GM12864 (cell line): Measurements from ENCODE around the gene ST7.
"Not testable (repeated sequence)": the region's sequence is repeated elsewhere in the genome, so short reads cannot be mapped to it uniquely, and the experiment has no call there.

Source experiments
- DNase-seq: peaks from one replicate; pipeline ENCODE4 v3.0.0-alpha.2; 2011; ENCODE audit warnings: low read depth
- H3K4me3 ChIP-seq: 2 replicates; pipeline ENCODE4 v1.5.1; 2011; ENCODE audit warnings: mild to moderate bottlenecking, low read depth, low read length, control low read depth
- TF ChIP-seq, protein P1 (sequence below): IDR thresholded peaks from 2 replicates; pipeline ENCODE4 v1.5.1; 2011; ENCODE audit warnings: low read depth, mild to moderate bottlenecking, moderate library complexity, low read length, control low read depth, inconsistent platforms; ENCODE audit errors: missing control alignments

ST7 gene

DNA sequence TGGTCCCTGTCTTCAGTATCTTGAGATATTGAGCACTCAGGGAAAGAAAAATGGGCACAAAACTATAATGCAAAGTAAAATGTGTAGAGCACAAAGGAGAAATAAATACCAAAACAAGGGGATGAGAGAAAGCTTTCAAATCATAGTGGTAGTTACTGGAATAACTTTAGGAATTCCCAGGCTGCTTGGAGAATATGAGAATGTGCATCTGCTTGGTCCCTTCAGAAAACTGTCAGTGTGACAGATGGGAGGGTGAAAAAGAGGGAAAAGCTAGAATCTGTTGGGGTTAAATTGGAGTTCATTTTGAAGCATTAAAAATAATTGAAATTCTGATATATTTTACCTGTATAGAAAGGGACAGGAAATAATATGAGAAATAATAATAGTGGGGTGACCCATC lies 15.3 kb downstream of the ST7 start:
- no peak for DNase-seq
- no peak overlapping the region for H3K4me3 ChIP-seq
- TF ChIP-seq, protein P1, sequence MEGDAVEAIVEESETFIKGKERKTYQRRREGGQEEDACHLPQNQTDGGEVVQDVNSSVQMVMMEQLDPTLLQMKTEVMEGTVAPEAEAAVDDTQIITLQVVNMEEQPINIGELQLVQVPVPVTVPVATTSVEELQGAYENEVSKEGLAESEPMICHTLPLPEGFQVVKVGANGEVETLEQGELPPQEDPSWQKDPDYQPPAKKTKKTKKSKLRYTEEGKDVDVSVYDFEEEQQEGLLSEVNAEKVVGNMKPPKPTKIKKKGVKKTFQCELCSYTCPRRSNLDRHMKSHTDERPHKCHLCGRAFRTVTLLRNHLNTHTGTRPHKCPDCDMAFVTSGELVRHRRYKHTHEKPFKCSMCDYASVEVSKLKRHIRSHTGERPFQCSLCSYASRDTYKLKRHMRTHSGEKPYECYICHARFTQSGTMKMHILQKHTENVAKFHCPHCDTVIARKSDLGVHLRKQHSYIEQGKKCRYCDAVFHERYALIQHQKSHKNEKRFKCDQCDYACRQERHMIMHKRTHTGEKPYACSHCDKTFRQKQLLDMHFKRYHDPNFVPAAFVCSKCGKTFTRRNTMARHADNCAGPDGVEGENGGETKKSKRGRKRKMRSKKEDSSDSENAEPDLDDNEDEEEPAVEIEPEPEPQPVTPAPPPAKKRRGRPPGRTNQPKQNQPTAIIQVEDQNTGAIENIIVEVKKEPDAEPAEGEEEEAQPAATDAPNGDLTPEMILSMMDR, result no peak

DNA sequence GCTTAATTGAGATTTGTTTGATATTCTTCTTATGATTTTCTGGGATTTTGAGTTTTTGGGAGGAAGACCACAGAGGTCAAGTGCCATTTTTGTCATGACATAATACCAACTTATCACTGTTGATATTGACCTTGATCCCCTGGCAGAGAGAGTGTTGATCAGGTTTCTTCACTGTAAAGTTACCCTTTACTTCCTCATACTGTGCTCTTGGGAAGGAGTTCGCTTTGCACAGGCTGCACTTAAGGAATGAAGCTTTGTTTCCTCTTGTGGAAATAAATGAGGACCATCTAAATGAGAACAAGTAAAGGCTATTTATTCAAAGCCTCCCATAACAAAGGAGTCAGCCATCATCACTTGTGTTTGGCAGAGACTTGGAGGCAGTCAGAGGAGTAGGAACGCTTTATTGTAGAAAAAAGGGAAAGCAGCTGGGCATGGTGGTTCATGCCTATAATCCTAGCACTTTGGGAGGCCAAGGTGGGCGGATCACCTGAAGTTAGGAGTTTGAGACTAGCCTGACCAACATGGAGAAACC lies 16.1 kb downstream of the ST7 start:
- TF ChIP-seq, protein P1, result no peak
- DNase-seq, result no peak
- no peak overlapping the region for H3K4me3 ChIP-seq

DNA sequence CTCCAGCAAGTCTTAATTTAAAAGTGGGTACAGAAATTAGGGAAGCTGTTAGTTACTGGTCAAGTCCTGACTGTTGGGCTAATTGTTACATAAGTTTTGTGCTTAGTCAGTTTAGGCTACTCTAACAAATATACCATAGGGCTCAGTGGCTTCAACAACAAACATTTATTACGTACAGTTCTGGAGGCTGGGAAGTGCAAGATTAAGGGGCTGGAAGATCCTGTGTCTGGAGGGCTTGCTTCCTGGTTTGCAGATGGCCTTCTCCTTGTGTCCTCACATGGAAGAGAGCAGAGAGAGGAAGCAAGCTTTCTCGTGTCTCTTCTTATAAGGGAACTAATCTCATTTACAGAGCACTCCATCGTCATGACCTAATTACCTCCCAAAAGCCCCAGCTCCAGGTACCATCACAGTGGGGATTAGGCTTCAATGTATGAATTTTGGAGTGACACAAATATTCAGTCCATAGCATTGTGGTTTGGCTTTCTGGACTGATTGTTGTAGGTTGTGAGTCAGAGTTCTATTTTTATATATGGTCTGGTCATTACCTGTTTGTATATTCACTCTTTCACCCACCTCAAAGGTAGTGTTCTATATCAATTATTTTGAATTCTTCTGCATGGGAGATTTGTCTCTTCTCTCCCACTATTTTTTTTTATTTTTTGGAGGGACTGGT lies 17.1 kb downstream of the ST7 start:
- TF ChIP-seq, protein P1, result no peak
- no peak for DNase-seq
- H3K4me3 ChIP-seq, result no peak overlapping the region; the same call in 1 of the 2 replicates

DNA sequence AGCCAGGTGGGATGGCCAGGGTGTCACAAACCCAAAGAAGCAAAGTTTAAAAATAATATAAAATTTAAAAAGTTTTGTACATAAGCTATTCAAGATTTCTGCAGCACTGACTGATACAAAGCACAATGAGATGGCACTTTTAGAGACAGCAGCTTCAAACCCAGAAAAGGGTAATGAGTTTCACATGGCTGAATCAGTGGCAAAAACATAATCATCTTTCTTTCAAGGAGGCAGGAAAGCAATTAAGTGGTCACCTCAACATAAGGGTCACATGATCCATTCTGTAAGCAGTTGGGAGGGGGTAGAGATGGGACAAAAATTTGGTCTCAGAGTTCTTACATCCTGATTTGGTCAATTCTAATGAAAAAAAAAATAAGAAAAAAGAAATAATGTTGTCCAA lies 17.9 kb downstream of the ST7 start:
- not testable (repeated sequence) for H3K4me3 ChIP-seq, DNase-seq

DNA sequence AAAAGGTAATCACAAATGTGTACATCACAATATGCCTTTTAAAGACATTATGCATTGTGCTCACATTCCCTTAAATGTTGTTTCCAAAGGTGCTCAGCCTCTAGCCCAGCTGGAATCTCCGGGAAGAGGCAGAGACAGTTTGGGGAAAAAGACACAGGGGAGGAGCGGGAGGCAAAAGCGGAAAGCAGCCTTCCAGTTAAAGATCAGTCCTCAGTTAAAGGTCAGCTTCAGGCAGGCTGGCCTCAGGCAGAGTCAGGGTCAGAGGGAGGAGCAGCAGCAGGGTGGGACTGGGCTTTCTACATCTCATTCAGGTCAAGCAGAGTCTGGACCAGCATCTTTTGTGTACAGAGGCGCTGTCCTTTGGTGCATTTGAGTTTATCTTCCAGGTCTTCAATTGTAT lies 18.6 kb downstream of the ST7 start:
- TF ChIP-seq, protein P1, result no peak

DNA sequence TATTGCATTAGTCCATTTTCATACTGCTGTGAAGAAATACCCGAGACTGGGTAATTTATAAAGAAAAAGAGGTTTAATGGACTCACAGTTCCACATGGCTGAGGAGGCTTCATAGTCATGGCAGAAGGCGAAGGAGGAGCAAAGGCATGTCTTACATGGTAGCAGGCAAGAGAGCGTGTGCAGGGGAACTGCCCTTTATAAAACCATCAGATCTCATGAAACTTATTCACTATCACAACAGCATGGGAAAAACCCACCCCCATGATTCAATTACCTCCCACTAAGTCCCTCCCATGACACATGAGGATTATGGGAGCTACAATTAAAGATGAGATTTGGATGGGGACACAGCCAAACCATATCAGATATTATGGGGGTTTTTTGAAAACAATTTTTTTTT lies 21.7 kb downstream of the ST7 start:
- not testable (repeated sequence) for H3K4me3 ChIP-seq, DNase-seq

More for the DNA sequence above, 18.6 kb downstream of the ST7 start:
- no peak overlapping the region for H3K4me3 ChIP-seq
- DNase-seq, result no peak

DNA sequence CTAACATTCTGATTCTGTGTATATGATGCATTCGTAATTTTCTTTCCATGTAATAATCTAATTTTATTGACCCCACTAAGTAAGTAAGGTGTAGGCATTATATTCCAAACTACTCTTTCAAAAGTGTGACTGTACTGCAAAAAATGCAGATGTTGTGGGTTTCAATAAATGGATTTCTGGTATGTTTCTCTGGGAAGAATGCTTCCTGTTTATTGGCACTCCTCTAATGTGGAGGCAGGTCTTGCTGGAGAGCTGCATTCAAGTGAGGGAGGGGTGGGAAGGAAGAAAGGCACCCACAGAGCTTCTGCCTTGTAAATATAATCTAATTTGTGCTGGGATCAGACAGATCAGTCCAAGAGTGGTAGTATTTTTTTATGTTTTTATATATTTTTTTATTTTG lies 23.9 kb downstream of the ST7 start:
- DNase-seq, result no peak
- H3K4me3 ChIP-seq, result no peak overlapping the region
- TF ChIP-seq, protein P1, result no peak

DNA sequence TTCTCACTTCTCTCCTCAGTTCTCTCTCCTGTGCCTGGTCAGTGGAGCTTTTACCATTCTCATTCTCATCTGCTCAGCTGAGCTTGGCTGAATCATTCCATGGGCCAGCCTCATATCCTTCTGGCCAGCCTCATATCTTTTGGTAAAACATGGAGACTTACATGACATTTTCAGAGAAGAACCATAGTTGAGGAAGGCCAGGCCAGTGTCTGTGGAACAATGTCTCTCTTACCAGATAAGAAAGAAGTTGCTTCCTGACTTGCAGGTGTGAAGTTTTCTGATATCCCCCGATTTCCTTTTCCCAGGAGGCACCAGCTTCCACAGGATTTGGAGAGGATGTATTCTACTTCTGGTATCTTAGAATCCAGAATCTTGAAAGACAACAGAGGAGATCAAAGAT lies 24.7 kb downstream of the ST7 start:
- no peak for DNase-seq
- TF ChIP-seq, protein P1, result no peak

More for the DNA sequence above, 24.7 kb downstream of the ST7 start:
- H3K4me3 ChIP-seq, result no peak overlapping the region
